ACC112 (cell line): ENCODE results near the gene KLHL35.

Experiments
- H2AFZ ChIP-seq: fragments of 200-600 bp; sonication (generic); one replicate; pipeline ENCODE4 v1.6.0; 2017; ENCODE audit warnings: antibody characterized with exemption, low read length; ENCODE audit not compliant: unreplicated experiment
- H3K27ac ChIP-seq: fragments of 200-600 bp; sonication (generic); 2 replicates; pipeline ENCODE4 v1.5.1; 2014; ENCODE audit warnings: low read depth, mild to moderate bottlenecking, antibody characterized with exemption, low read length, moderate library complexity
- H3K27me3 ChIP-seq: fragments of 200-600 bp; sonication (generic); 2 replicates; pipeline ENCODE4 v1.6.1; 2014; ENCODE audit warnings: mild to moderate bottlenecking, antibody characterized with exemption, low read length, moderate library complexity, mixed read lengths; ENCODE audit not compliant: insufficient read depth
- H3K36me3 ChIP-seq: fragments of 200-600 bp; sonication (generic); 2 replicates; pipeline ENCODE4 v1.6.1; 2016; ENCODE audit warnings: mild to moderate bottlenecking, antibody characterized with exemption, low read length, moderate library complexity, mixed read lengths; ENCODE audit not compliant: insufficient read depth
- H3K4me1 ChIP-seq: fragments of 200-600 bp; sonication (generic); one replicate; pipeline ENCODE4 v1.6.1; 2016; ENCODE audit warnings: low read length, mixed read lengths; ENCODE audit not compliant: insufficient read depth, unreplicated experiment, control insufficient read depth
- H3K4me3 ChIP-seq: fragments of 200-600 bp; sonication (generic); 2 replicates; pipeline ENCODE4 v1.5.1; 2014; ENCODE audit warnings: mild to moderate bottlenecking, low read depth, low read length
- H3K79me2 ChIP-seq: fragments of 200-600 bp; sonication (generic); one replicate; pipeline ENCODE4 v1.6.0; 2016; ENCODE audit warnings: low read length; ENCODE audit not compliant: control insufficient read depth, unreplicated experiment, insufficient read depth

KLHL35 gene

DNA sequence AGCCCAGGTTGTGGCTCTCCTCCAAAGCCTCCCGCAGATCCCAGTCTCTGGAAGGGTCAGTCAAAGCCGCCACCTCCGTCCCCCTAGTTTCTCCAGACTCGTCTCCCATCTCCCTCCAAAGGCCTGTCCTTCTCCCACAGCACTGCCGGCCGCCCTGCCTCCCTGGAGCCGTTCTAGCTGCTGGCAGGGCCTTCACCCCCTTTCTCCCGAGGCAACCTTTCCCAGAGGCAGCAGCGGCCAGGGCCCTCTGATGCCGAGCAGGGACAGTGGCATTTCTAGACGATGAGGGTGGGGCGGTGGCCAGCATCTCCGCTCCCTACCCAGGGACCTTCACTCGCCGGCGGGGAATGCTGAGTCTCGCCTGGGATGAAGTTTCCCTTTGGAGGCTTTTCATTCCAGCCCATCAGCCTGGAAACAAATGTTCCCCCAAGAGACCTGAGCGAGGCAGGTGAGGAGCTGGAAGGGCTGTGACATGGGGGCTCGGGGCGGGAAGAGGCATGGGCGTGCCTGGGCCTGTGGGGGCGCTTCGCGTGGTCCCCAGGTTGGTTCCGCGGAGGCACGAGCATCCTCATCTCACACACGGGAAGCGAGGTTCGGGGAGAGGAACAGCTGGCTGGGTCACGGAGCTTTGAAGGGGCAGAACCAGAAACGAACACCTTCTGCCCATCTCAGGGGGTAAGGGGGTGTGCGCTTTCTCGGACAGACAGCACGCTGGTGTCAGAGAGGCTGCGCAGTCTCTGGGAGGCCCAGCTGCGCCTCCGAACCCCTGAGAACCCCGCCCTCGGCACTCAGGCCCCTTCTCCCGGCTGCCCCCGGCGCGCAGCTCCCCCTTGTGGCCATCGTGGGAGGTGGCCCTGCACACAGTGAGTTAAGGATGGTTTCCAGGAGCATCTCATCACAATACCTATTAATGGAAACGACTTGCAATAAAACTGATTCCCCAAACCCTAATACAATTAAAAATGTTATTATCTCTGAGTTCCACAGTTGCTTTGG, 18.1 kb upstream of the KLHL35 start:
- H3K79me2 ChIP-seq, result no peaks in the 10 kb centered on the region
- H3K4me1 ChIP-seq, result peaks cover 9% of the 10 kb centered on the region
- H3K27me3 ChIP-seq, result no peaks in the 10 kb centered on the region
- no peak overlapping the region for H2AFZ ChIP-seq
- H3K36me3 ChIP-seq, result no peaks in the 10 kb centered on the region
- no peak overlapping the region for H3K27ac ChIP-seq
- no peak overlapping the region for H3K4me3 ChIP-seq

DNA sequence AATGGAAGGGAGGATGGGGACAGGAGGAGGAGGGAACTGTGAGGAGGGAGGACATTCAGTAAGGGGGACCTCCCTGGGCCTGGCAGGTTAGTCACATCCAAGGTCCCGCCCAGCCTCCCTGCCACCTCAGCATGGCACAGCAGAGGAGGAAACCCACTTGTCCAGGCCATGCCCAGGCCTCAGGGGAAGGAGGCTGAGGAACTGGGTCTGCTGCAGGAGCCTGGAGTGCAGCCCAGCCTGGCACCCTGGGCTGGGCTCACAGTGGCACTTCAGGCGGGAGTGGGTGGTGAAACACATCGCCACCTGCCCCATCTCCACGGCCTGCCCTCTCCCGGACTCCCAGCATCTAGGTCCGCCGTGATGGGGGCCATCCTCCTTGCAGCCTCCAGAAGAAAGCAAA, 17.2 kb upstream of the KLHL35 start:
- no peak overlapping the region for H3K4me3 ChIP-seq
- H2AFZ ChIP-seq, result no peak overlapping the region

DNA sequence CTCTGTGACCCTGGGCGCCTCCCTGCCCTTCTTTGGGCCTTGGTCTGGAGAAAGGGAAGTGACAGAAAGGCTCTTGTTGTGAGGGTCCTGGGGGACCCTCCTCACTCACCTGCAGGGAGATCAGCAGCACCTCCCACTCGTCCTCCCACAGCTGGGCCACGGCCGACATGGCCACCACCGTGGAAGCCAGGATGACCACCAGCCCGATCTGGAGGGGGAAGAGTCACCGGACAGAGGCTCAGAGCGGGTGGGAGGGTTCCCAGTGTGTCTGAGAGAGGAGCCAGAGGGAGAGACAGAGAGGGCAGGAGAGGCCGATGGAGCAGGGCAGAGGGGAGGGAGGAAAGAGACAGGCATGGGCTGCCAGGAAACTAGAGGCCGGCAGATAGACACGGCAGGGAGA, 16.8 kb upstream of the KLHL35 start:
- Histone ChIP-seq H2AFZ (no peak overlapping the region), H3K4me3 (no peak overlapping the region), H3K36me3 (no peaks in the 10 kb centered on the region), H3K27ac (no peak overlapping the region), H3K27me3 (no peaks in the 10 kb centered on the region), H3K4me1 (peaks cover 9% of the 10 kb centered on the region), H3K79me2 (no peaks in the 10 kb centered on the region)

More for the DNA sequence above, 17.2 kb upstream of the KLHL35 start:
- Histone ChIP-seq H3K36me3 (no peaks in the 10 kb centered on the region), H3K27me3 (no peaks in the 10 kb centered on the region), H3K4me1 (peaks cover 9% of the 10 kb centered on the region), H3K79me2 (no peaks in the 10 kb centered on the region), H3K27ac (no peak overlapping the region)

DNA sequence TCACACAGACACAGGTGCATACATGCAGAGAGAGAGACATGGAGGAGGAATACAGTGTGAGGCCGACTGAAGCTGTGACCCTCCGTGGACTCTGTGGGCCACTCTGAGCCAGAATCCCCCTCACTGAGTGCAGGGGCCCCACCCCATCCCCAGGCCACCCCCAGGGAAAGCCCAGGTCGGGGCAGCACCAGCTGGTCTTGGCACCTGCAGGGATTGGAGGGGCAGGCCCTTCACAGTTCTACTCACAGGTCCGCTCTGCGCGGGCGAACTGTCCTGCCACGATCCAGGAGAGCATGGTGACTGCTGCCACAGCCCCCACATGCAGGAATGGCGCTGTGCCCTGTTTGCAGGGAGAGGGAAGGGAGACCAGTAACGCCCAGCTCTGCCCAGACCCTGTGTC, 16.3 kb upstream of the KLHL35 start:
- Histone ChIP-seq H3K27me3 (no peaks in the 10 kb centered on the region), H2AFZ (no peak overlapping the region), H3K4me3 (no peak overlapping the region), H3K4me1 (peaks cover 6% of the 10 kb centered on the region), H3K36me3 (no peaks in the 10 kb centered on the region), H3K27ac (no peak overlapping the region), H3K79me2 (no peaks in the 10 kb centered on the region)

DNA sequence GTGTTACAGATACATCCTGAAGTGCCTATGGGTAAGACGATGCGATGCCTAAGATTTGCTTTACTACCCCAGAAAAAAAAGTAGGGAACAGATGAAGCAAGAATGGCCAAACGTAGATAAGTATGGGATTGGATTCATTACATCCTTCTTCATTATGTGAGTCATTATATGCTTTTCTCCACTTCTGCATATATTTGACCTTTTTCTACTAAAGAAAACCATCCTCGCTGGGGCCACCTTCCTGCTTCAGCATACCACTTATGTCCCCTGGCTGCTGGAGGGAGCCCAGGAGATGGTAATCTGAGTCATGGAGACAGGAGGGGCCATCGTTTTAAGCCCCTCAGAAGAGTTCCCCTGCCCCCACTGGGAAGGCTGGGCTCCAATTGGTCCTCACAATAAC, 14.4 kb upstream of the KLHL35 start:
- H2AFZ ChIP-seq, result no peak overlapping the region

DNA sequence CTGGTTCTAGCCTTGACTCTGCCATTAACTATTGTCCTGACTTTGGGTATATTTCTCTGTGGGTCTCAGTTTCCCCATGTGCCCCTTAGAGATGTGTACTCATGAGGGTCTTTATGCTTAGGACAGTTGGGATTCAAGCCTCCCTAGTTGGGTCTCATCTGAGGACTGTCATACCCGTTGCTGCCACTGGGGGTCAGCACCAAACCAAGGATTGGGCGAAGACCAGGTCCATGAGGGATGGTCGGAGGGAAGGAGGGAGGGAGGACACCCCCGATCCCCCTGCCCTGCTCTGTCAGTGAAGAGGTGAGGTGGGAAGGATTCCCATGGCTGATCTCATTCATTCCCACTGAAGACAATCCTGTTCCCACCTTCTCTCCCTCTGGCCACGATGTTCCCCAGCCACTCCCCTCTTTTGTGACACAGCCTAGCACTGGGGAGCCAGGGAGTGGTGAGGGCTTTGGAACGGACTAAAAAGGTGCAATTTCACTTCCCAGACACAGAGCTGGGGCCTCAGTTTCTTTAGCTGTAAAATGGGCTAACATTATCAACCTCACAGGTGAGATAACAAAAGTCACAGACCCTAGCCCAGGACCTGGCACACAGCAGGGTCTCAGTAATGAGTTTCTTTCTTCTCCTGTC, 12.4 kb upstream of the KLHL35 start:
- Histone ChIP-seq H2AFZ (no peak overlapping the region), H3K27me3 (no peaks in the 10 kb centered on the region), H3K4me3 (no peak overlapping the region), H3K79me2 (no peaks in the 10 kb centered on the region), H3K27ac (no peak overlapping the region), H3K36me3 (no peaks in the 10 kb centered on the region), H3K4me1 (no peaks in the 10 kb centered on the region)

More for the DNA sequence above, 14.4 kb upstream of the KLHL35 start:
- Histone ChIP-seq H3K27me3 (no peaks in the 10 kb centered on the region), H3K36me3 (no peaks in the 10 kb centered on the region), H3K4me3 (no peak overlapping the region), H3K4me1 (no peaks in the 10 kb centered on the region), H3K79me2 (no peaks in the 10 kb centered on the region), H3K27ac (no peak overlapping the region)

DNA sequence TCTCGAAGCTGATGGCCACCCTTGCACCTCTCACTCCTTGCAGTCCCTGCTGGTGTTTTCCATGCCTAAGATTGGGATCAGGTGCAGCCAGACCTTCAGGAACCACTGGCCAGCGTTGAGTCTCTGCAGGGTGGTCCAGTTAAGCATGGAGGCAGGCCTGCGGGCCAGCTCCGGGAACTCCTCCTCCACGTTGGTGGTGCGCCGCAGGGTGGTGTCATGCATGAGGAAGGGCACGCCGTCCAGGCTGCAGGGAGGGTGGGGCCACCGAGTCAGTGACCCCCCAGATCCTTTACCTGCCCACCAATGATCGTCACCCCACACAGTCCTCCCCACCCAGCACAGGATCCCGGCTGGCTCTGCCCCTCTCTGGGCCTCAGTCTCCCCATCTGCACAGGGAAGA, 10.0 kb upstream of the KLHL35 start:
- no peak overlapping the region for H2AFZ ChIP-seq
- H3K27ac ChIP-seq, result no peak overlapping the region
- no peaks in the 10 kb centered on the region for H3K4me1 ChIP-seq
- no peaks in the 10 kb centered on the region for H3K36me3 ChIP-seq
- no peaks in the 10 kb centered on the region for H3K79me2 ChIP-seq
- H3K27me3 ChIP-seq, result no peaks in the 10 kb centered on the region
- no peak overlapping the region for H3K4me3 ChIP-seq

DNA sequence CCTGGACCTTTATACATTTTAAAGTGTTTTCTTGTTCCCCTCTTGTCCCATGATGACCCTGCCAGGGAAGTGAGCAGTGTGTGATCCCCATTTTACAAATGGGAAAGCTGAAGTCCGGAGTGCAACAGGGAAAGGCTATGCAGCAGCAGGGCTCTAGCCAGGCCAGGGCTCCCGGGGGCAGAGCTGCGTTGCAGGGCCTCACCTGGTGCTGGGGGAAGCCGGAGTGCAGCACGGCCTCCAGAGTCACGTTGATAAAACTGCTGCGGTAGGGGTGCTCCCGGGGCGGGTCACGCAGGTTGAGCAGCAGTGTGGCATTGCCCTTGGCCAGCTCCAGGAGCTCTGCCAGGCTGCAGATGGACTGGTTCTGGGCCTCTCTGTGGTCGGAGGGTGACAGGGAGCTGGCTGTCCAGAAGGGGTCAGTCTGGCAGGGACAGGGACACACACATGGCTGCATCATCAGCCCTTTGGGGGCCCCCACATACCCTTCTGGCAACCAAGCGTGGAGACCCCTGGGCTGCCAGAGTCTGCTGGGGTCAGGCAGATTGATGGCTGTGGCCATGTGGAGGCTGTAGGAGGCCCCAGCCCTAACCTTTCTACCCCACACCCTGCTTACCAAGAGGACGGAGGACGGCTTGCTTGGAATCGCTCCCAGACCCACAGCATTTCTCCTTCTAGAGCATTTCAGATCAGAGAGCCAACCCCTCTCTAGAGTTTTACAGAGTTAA, 9.3 kb upstream of the KLHL35 start:
- Histone ChIP-seq H2AFZ (no peak overlapping the region), H3K36me3 (no peaks in the 10 kb centered on the region), H3K27ac (no peak overlapping the region), H3K4me1 (no peaks in the 10 kb centered on the region), H3K4me3 (no peak overlapping the region), H3K79me2 (no peaks in the 10 kb centered on the region), H3K27me3 (no peaks in the 10 kb centered on the region)

DNA sequence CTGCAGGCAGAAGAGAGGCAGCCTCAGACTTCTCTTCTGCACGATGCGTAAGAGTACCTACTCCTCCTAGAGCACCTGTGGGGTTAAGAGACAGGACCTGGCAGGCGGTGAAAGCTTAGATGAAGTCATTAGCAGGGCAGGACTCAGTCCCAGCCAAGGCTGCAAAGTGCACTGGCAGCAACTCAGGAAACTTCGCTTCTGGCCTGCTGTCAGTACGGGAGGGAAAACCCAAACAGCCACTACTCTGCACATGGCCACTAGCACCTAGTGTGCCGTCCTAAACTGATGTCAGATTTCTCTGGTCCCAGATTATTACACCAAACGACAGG, 8.8 kb upstream of the KLHL35 start:
- Histone ChIP-seq H3K79me2 (no peaks in the 10 kb centered on the region), H3K27me3 (no peaks in the 10 kb centered on the region), H3K4me3 (no peak overlapping the region), H2AFZ (no peak overlapping the region), H3K27ac (no peak overlapping the region), H3K36me3 (no peaks in the 10 kb centered on the region), H3K4me1 (no peaks in the 10 kb centered on the region)

DNA sequence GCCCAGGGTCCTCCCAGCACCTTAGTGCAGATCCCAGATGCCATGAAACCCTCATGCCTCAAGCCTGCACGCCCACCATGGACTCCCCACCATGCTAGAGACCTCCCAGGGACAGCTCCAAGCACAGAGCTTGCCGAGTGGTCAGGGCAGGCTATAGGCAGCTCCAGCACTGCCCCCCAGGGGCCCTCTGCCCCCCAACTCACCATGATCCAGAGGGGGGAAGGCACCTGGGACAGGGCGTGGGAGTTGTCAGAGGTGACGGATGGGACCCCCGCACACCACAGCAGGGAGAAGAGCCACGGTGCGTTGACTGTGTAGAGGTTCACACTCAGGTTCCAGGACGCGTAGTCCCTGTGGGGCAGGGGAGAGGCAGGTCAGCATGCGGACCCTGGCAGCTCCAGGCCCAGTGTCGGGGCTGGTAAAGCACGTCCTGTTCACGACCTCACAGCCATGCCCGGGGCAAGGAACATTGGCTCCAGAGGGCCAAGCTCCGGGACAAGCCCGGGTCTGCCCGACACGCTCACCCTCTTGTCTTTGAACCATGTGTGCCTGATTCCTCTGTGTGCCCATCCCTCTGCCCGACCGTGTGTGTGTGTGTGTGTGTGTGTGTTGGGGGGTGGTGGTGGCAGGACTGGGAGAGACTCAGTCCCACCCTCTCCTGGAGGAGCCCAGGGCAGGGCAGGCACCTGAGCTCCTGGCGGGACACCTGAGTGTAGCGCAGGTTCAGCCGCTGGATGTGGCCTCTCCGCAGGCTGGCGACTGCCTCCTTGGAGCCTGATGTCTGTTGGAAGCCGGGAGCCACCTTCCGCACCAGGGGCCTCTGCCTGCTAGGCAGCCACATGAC, 8.2 kb upstream of the KLHL35 start:
- Histone ChIP-seq H3K79me2 (no peaks in the 10 kb centered on the region), H3K27me3 (no peaks in the 10 kb centered on the region), H2AFZ (no peak overlapping the region), H3K27ac (no peak overlapping the region), H3K4me3 (no peak overlapping the region), H3K4me1 (no peaks in the 10 kb centered on the region), H3K36me3 (no peaks in the 10 kb centered on the region)
